ENCODE measurements around the gene ACER1. TPM values are rescaled to one million over a fixed set of nuclear protein-coding genes. Genes with fewer than 3 reads are reported as not detected.
"Not testable (repeated sequence)": the region's sequence is repeated elsewhere in the genome, so short reads cannot be mapped to it uniquely, and the experiment has no call there.

Gene ACER1
- total and polyA plus RNA-seq, 4 donors, result 0.11 TPM; not detected in 2

DNA sequence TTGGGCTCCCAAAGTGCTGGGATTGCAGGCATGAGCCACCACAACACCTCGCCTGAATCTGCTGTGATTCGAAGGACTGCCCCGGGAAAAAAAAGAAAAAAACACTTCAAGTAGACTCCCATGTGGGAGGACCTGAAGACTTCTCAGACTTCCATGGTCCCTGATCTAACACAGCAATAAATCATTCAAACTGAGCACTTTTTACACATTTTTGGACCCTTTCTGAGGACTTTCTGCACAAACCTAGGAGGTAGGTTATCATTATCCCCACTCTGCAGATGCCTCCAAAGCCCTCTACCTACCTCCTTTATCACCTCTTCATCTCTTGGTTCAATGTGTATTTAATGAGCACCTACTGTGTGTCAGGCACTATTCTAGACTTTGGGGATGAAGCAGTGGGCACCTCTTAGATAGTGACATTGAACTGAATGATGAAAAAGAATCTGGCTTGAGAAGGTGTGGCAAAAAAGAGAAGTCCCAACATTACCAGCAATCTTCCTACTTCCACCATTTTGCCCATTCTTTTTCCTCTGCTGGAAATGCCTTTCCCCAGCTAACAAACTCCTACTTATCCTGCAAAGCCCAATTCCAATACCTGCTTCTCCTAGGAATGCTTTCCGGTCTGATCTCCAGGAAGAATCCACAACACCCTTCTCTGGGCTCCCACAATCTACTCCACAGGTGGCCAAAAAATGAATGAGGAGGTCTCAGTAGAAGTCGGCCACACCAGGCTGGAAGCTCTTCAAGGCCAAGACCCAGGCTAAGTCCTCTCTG is 26.3 kb upstream of the ACER1 start:
- WGBS (ENCODE audit: insufficient coverage), result 82% methylated on average over 5 of the region's 5 CpGs

DNA sequence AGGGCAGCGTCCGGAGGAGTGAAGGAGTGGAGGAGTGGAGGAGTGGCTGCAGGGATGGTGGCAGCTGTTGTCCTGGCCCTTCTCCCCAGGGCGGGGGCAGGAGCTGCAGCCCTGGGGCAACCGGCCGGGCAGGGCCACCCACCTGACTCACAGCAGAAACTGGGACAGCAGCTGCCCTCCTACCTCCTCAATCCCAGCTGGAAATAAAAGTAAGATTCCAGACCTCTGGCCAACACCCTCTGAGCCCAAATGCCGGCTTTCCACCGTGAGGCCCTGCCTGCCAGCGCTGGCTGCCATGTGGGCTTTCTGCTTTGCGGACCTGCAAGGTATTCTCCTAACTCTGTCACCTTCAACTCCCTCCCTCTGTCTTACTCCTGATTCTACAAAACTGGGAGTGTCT is 24.6 kb upstream of the ACER1 start:
- WGBS (ENCODE audit: insufficient coverage), result 59% methylated on average over 7 of the region's 9 CpGs
- no peak for DNase-seq (ENCODE audit: low read depth in 4 of 6, low spot score in 6 of 6)
- peaks cover 14% of the 10 kb centered on the region for H3K4me1 ChIP-seq (ENCODE audit: control insufficient read depth, insufficient read depth, low read length)
- H3K9me3 ChIP-seq (ENCODE audit: control insufficient read depth, insufficient read depth, low read length), result no peaks in the 10 kb centered on the region
- no peaks in the 10 kb centered on the region for H3K36me3 ChIP-seq (ENCODE audit: control insufficient read depth, insufficient read depth, low read length)
- H3K27ac ChIP-seq (ENCODE audit: low read depth, low read length), result no peak overlapping the region
- no peaks in the 10 kb centered on the region for H3K27me3 ChIP-seq (ENCODE audit: control insufficient read depth, insufficient read depth, low read length)
- H3K4me3 ChIP-seq (ENCODE audit: low read depth, low read length), result no peak overlapping the region

More for the DNA sequence above, 26.3 kb upstream of the ACER1 start:
- peaks cover 14% of the 10 kb centered on the region for H3K4me1 ChIP-seq (ENCODE audit: control insufficient read depth, insufficient read depth, low read length)
- H3K4me3 ChIP-seq (ENCODE audit: low read depth, low read length), result no peak overlapping the region
- H3K27ac ChIP-seq (ENCODE audit: low read depth, low read length), result no peak overlapping the region
- no peak for DNase-seq (ENCODE audit: low read depth in 4 of 6, low spot score in 6 of 6)
- no peaks in the 10 kb centered on the region for H3K9me3 ChIP-seq (ENCODE audit: control insufficient read depth, insufficient read depth, low read length)
- H3K36me3 ChIP-seq (ENCODE audit: control insufficient read depth, insufficient read depth, low read length), result peaks cover 7% of the 10 kb centered on the region
- H3K27me3 ChIP-seq (ENCODE audit: control insufficient read depth, insufficient read depth, low read length), result no peaks in the 10 kb centered on the region

DNA sequence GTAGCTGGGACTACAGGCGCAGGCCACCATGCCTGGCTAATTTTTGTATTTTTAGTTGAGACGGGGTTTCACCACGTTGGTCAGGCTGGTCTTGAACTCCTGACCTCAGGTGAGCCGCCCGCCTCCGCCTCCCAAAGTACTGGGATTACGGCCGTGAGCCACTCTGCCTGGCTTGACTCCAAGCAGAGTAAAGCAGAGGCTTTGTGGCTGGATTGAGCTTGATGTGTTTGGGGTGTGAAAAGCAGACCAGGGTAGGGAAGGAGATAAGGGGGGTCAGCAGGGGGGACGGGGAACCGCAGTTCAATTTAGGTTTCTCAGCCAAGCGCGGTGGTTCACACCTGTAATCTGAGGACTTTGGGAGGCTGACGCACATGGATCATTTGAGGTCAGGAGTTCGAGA is 23.8 kb upstream of the ACER1 start:
- H3K4me3 ChIP-seq (ENCODE audit: low read depth, low read length), result no peak overlapping the region
- DNase-seq (ENCODE audit: low read depth in 4 of 6, low spot score in 6 of 6), result no peak
- H3K9me3 ChIP-seq (ENCODE audit: control insufficient read depth, insufficient read depth, low read length), result no peaks in the 10 kb centered on the region
- no peak overlapping the region for H3K27ac ChIP-seq (ENCODE audit: low read depth, low read length)
- 77% methylated on average over 12 of the region's 14 CpGs for WGBS (ENCODE audit: insufficient coverage)
- peaks cover 7% of the 10 kb centered on the region for H3K4me1 ChIP-seq (ENCODE audit: control insufficient read depth, insufficient read depth, low read length)
- H3K36me3 ChIP-seq (ENCODE audit: control insufficient read depth, insufficient read depth, low read length), result no peaks in the 10 kb centered on the region
- H3K27me3 ChIP-seq (ENCODE audit: control insufficient read depth, insufficient read depth, low read length), result no peaks in the 10 kb centered on the region

DNA sequence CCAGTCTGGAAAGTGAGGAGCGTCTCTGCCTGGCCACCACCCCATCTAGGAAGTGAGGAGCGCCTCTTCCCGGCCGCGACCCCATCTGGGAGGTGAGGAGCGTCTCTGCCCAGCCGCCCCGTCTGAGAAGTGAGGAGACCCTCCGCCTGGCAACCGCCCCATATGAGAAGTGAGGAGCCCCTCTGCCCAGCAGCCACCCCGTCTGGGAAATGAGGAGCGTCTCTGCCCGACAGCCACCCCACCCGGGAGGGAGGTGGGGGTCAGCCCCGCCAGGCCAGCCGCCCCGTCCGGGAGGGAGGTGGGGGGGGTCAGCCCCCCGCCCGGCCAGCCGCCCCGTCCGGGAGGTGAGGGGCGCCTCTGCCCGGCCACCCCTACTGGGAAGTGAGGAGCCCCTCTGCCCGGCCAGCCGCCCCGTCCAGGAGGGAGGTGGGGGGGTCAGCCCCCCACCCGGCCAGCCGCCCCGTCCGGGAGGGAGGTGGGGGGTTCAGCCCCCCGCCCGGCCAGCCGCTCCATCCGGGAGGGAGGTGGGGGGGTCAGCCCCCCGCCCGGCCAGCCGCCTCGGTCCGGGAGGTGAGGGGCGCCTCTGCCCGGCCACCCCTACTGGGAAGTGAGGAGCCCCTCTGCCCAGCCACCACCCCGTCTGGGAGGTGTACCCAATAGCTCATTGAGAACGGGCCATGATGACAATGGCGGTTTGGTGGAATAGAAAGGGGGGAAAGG is 22.1 kb upstream of the ACER1 start:
- H3K36me3 ChIP-seq (ENCODE audit: control insufficient read depth, insufficient read depth, low read length); DNase-seq (ENCODE audit: low read depth in 4 of 6, low spot score in 6 of 6); H3K9me3 ChIP-seq (ENCODE audit: control insufficient read depth, insufficient read depth, low read length); H3K27ac ChIP-seq (ENCODE audit: low read depth, low read length); H3K27me3 ChIP-seq (ENCODE audit: control insufficient read depth, insufficient read depth, low read length); H3K4me3 ChIP-seq (ENCODE audit: low read depth, low read length); H3K4me1 ChIP-seq (ENCODE audit: control insufficient read depth, insufficient read depth, low read length): not testable (repeated sequence)
- 97% methylated on average over 10 of the region's 46 CpGs for WGBS (ENCODE audit: insufficient coverage)

DNA sequence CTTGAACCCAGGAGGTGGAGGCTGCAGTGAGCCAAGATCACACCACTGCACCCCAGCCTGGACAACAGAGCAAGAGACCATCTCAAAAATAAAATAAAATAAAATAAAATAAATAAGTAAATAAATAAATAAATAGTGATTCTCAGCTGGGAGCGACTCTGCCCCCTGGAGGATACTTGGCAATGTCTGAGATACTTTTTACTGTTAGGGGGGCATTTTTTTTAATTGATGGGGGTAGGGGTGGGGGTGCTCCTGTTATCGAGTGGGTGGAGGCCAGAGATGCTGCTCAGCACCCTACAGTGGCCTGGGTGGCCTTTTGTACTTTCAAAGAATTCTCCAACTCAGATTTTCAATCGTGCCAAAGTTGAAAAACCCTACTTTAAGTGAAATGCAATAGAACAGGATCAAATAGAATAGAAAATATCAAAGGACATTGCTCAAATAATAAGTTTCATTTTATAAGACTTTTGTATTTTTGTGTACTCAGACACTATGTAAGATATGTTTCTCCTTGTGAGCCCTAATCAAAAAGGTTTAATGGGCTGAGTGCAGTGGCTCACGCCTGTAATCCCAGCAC is 20.8 kb upstream of the ACER1 start:
- H3K9me3 ChIP-seq (ENCODE audit: control insufficient read depth, insufficient read depth, low read length), result no peaks in the 10 kb centered on the region
- no peaks in the 10 kb centered on the region for H3K36me3 ChIP-seq (ENCODE audit: control insufficient read depth, insufficient read depth, low read length)
- DNase-seq (ENCODE audit: low read depth in 4 of 6, low spot score in 6 of 6), result no peak
- WGBS (ENCODE audit: insufficient coverage), result no CpG with 5 or more reads among the region's 4 CpGs
- H3K4me1 ChIP-seq (ENCODE audit: control insufficient read depth, insufficient read depth, low read length), result no peaks in the 10 kb centered on the region
- peaks cover 2% of the 10 kb centered on the region for H3K27me3 ChIP-seq (ENCODE audit: control insufficient read depth, insufficient read depth, low read length)
- no peak overlapping the region for H3K27ac ChIP-seq (ENCODE audit: low read depth, low read length)
- no peak overlapping the region for H3K4me3 ChIP-seq (ENCODE audit: low read depth, low read length)

DNA sequence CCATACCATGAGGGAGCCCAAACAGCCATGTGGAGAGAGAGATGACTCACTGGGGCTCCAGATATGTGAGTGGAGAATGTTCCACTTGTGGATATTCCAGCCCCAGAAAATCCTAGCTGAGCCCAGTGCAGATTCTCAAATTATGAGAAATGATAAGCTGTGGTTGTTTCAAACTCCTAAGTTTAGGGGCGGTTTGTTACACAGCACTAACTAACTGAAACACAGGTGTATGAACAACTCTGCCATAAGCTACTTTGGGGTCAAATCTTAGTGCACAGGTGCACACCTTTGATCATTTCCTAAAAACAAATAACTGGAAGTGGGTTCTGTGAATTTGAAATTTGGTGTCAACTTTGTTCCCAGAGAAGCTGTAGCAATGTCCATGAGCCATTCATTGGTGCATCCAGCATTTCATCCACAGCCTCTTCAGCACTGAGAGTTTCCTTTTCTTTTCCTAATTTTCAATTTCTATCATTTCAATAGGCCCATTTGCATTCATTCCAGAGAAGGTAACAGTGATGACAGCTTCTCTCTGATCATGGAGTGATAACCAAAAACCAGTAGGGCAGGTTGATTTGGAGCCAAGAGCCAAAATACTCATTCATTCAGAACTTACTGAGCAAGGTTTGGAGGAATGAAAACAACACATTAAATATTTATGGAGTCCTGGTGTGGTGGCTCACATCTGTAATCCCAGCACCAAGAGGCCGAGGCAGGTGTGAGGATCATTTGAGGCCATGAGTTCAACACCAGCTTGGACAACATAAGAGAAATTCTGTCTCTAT is 19.2 kb upstream of the ACER1 start:
- DNase-seq (ENCODE audit: low read depth in 4 of 6, low spot score in 6 of 6), result no peak
- Histone ChIP-seq H3K27me3 (ENCODE audit: control insufficient read depth, insufficient read depth, low read length) (peaks cover 2% of the 10 kb centered on the region), H3K4me1 (ENCODE audit: control insufficient read depth, insufficient read depth, low read length) (no peaks in the 10 kb centered on the region), H3K4me3 (ENCODE audit: low read depth, low read length) (no peak overlapping the region), H3K27ac (ENCODE audit: low read depth, low read length) (no peak overlapping the region), H3K9me3 (ENCODE audit: control insufficient read depth, insufficient read depth, low read length) (no peaks in the 10 kb centered on the region), H3K36me3 (ENCODE audit: control insufficient read depth, insufficient read depth, low read length) (no peaks in the 10 kb centered on the region)
- no CpG with 5 or more reads among the region's 2 CpGs for WGBS (ENCODE audit: insufficient coverage)

DNA sequence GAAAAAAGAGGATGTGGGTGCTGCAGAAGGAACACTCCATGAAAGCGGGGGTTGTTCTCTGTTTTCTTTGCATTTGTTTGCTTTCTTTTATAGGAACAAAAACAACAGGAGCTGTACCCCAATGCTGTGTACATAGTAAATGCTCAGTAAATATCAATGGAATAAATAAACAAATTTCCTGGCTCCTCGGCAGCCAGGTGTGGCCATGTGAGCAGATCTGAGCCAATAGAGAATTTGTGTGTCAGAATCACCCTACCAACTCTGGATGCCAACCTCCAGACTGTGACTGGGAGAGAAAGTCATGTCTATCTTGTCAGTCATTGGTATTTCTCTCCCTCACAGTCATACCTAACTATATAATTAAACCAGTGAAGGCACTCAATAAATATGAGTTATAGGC is 17.3 kb upstream of the ACER1 start:
- WGBS (ENCODE audit: insufficient coverage), result no CpG with 5 or more reads among the region's 2 CpGs
- no peak for DNase-seq (ENCODE audit: low read depth in 4 of 6, low spot score in 6 of 6)
- peaks cover 2% of the 10 kb centered on the region for H3K27me3 ChIP-seq (ENCODE audit: control insufficient read depth, insufficient read depth, low read length)
- no peaks in the 10 kb centered on the region for H3K36me3 ChIP-seq (ENCODE audit: control insufficient read depth, insufficient read depth, low read length)
- H3K9me3 ChIP-seq (ENCODE audit: control insufficient read depth, insufficient read depth, low read length), result no peaks in the 10 kb centered on the region
- H3K27ac ChIP-seq (ENCODE audit: low read depth, low read length), result no peak overlapping the region
- H3K4me3 ChIP-seq (ENCODE audit: low read depth, low read length), result no peak overlapping the region
- no peaks in the 10 kb centered on the region for H3K4me1 ChIP-seq (ENCODE audit: control insufficient read depth, insufficient read depth, low read length)

DNA sequence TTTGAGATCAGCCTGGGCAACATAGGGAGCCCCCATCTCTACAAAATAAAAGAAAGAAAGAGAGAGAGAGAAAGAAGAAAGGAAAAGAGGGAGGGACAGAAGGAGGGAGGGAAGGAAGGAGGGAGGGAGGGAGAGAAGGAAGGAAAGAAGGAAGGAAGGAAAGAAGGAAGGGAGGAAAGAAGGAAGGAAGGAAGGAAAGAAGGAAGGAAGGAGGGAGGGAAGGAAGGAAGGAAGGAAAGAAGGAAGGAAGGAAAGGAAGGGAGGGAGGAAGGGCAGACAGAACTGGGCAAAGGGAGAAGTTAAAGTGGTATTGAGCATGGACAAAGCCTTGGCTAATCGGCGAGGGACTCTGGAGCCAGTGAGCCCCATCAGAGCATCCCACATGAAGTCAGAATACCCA is 15.9 kb upstream of the ACER1 start:
- H3K27me3 ChIP-seq (ENCODE audit: control insufficient read depth, insufficient read depth, low read length); H3K27ac ChIP-seq (ENCODE audit: low read depth, low read length); H3K9me3 ChIP-seq (ENCODE audit: control insufficient read depth, insufficient read depth, low read length); DNase-seq (ENCODE audit: low read depth in 4 of 6, low spot score in 6 of 6); H3K36me3 ChIP-seq (ENCODE audit: control insufficient read depth, insufficient read depth, low read length); H3K4me1 ChIP-seq (ENCODE audit: control insufficient read depth, insufficient read depth, low read length); H3K4me3 ChIP-seq (ENCODE audit: low read depth, low read length): not testable (repeated sequence)
- no CpG with 5 or more reads among the region's 2 CpGs for WGBS (ENCODE audit: insufficient coverage)

DNA sequence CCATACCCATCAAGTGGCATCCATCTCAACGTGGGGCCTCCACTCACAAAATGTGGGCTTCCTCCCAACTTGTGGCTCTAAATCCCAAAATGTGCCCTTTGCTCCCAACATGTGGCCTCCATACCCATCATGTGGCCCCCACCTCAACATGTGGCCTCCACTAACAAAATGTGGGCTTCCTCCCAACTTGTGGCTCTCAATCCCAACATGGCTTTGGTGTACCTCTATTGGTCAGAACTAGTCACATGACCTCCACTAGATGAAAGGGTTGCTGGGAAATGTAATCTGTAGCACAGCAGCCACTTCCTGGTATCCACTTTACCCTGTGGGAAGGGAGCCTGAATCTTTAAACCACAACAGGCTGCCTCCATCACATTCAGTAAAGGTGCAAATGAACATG is 10.1 kb upstream of the ACER1 start:
- Histone ChIP-seq H3K27ac (ENCODE audit: low read depth, low read length) (no peak overlapping the region), H3K36me3 (ENCODE audit: control insufficient read depth, insufficient read depth, low read length) (no peaks in the 10 kb centered on the region), H3K4me1 (ENCODE audit: control insufficient read depth, insufficient read depth, low read length) (peaks cover 5% of the 10 kb centered on the region), H3K9me3 (ENCODE audit: control insufficient read depth, insufficient read depth, low read length) (no peaks in the 10 kb centered on the region), H3K27me3 (ENCODE audit: control insufficient read depth, insufficient read depth, low read length) (no peaks in the 10 kb centered on the region), H3K4me3 (ENCODE audit: low read depth, low read length) (no peak overlapping the region)
- 100% methylated on average over 1 of the region's 1 CpG for WGBS (ENCODE audit: insufficient coverage)
- DNase-seq (ENCODE audit: low read depth in 4 of 6, low spot score in 6 of 6), result no peak

Measured in spinal cord (tissue), 10 donors.